PC-9 (cell line): ENCODE data around the gene MTMR4. TPM values are rescaled to one million over a fixed set of nuclear protein-coding genes. Genes with fewer than 3 reads are reported as not detected.

Source experiments
- BruUV-seq: library from RNA; stranded (reverse); fragments of 400-500 nt; replicated peaks from 2 replicates; lab custom pipeline; 2021; lab: Mats Ljungman, UMichigan
- CTCF ChIA-PET: fragments of 300-600 bp; sonication (Branson Sonifier 250); formaldehyde crosslinking; loops from one replicate; lab custom pipeline; 2022; ENCODE audit warnings: antibody characterized with exemption; lab: Charles Lee
- POLR2A ChIA-PET: fragments of 300-600 bp; sonication (Branson Sonifier 250); formaldehyde crosslinking; loops from one replicate; lab custom pipeline; 2022; ENCODE audit warnings: antibody characterized with exemption; ENCODE audit not compliant: unreplicated experiment; lab: Charles Lee
- DNase-seq, 2 experiments: peaks; one replicate each; pipeline versions ENCODE4 v3.0.0 to v3.0.0-alpha.2; 2015 to 2022; ENCODE audit warnings: mixed read lengths in 1 of 2
- H2AFZ ChIP-seq: fragments of 200-600 bp; sonication (generic); 2 replicates; pipeline ENCODE4 v1.8.1; 2017; ENCODE audit warnings: antibody characterized with exemption
- H3F3A ChIP-seq: fragments of 200-600 bp; sonication (generic); 2 replicates; pipeline ENCODE4 v1.8.1; 2017; ENCODE audit warnings: antibody characterized with exemption, mild to moderate bottlenecking, low read depth; ENCODE audit not compliant: insufficient read depth
- H3K27ac ChIP-seq: fragments of 200-600 bp; sonication (generic); 2 replicates; pipeline ENCODE4 v1.6.1; 2016; ENCODE audit warnings: mixed run types
- H3K27me3 ChIP-seq: fragments of 200-600 bp; sonication (generic); 2 replicates; pipeline ENCODE4 v1.6.1; 2016; ENCODE audit warnings: low read depth, mixed run types; ENCODE audit not compliant: insufficient read depth
- H3K36me3 ChIP-seq: fragments of 200-600 bp; sonication (generic); 2 replicates; pipeline ENCODE4 v1.6.1; 2016; ENCODE audit warnings: low read depth, mixed run types
- H3K4me1 ChIP-seq: fragments of 200-600 bp; sonication (generic); replicated peaks from 2 replicates; pipeline ENCODE4 v1.6.1; 2016; ENCODE audit warnings: mixed run types; ENCODE audit not compliant: insufficient read depth
- H3K4me2 ChIP-seq: fragments of 200-600 bp; sonication (generic); 2 replicates; pipeline ENCODE4 v1.6.1; 2017; ENCODE audit warnings: mixed run types
- H3K4me3 ChIP-seq: fragments of 200-600 bp; sonication (generic); 2 replicates; pipeline ENCODE4 v1.6.1; 2016; ENCODE audit warnings: mixed run types
- H3K79me2 ChIP-seq: fragments of 200-600 bp; sonication (generic); 2 replicates; pipeline ENCODE4 v1.6.1; 2017; ENCODE audit warnings: low read depth, mixed run types
- H3K9me2 ChIP-seq: fragments of 200-600 bp; sonication (generic); 2 replicates; pipeline ENCODE4 v1.8.1; 2017; ENCODE audit warnings: mild to moderate bottlenecking; ENCODE audit not compliant: insufficient read depth
- H3K9me3 ChIP-seq: fragments of 200-600 bp; sonication (generic); 2 replicates; pipeline ENCODE4 v1.8.1; 2016; ENCODE audit warnings: low read depth; ENCODE audit not compliant: insufficient read depth
- H4K20me1 ChIP-seq: fragments of 200-600 bp; sonication (generic); 2 replicates; pipeline ENCODE4 v1.8.1; 2017; ENCODE audit not compliant: insufficient read depth
- EZH2 ChIP-seq: fragments of 200-600 bp; sonication (generic); IDR thresholded peaks from 2 replicates; pipeline ENCODE4 v1.8.0; 2017; ENCODE audit warnings: antibody characterized with exemption, low read depth
- intact Hi-C: fragments of 100-400 bp; cut with micrococcal nuclease; formaldehyde crosslinking; loops from one replicate; pipeline ENCODE4 v1.10.0; 2022; ENCODE audit not compliant: unreplicated experiment
- total RNA-seq: library from RNA; stranded (reverse); gene quantifications from 2 replicates; pipeline ENCODE4 v1.2.3, GENCODE V29; 2021
- TF ChIP-seq, protein P1 (sequence below): fragments of 200-600 bp; sonication (generic); conservative IDR thresholded peaks from 2 replicates; pipeline ENCODE4 v1.6.1; 2017; ENCODE audit warnings: mixed run types, antibody characterized with exemption, mild to moderate bottlenecking, moderate library complexity

Gene MTMR4
- total RNA-seq, 1 experiment from 2014 or later = 35.1 TPM

GRCh38 chr17:58535431-58535830, 21.0 kb upstream of the MTMR4 start:
- Histone ChIP-seq H3K9me2 (no peaks in the 10 kb centered on the region), H3F3A (peaks cover 13% of the 10 kb centered on the region; the same call in 1 of the 2 replicates), H3K4me2 (peak overlapping the region; percentile 34), H3K4me1 (peaks cover 15% of the 10 kb centered on the region), H3K27me3 (peaks cover 21% of the 10 kb centered on the region), H3K79me2 (no peaks in the 10 kb centered on the region), H3K36me3 (no peaks in the 10 kb centered on the region), H3K27ac (no peak overlapping the region), H2AFZ (no peak overlapping the region), H4K20me1 (no peaks in the 10 kb centered on the region), H3K9me3 (no peaks in the 10 kb centered on the region), H3K4me3 (no peak overlapping the region)
- BruUV-seq = no TSS peak
- intact Hi-C loops = no loop called here
- TF ChIP-seq EZH2 = no peak
- TF ChIP-seq, protein P1, sequence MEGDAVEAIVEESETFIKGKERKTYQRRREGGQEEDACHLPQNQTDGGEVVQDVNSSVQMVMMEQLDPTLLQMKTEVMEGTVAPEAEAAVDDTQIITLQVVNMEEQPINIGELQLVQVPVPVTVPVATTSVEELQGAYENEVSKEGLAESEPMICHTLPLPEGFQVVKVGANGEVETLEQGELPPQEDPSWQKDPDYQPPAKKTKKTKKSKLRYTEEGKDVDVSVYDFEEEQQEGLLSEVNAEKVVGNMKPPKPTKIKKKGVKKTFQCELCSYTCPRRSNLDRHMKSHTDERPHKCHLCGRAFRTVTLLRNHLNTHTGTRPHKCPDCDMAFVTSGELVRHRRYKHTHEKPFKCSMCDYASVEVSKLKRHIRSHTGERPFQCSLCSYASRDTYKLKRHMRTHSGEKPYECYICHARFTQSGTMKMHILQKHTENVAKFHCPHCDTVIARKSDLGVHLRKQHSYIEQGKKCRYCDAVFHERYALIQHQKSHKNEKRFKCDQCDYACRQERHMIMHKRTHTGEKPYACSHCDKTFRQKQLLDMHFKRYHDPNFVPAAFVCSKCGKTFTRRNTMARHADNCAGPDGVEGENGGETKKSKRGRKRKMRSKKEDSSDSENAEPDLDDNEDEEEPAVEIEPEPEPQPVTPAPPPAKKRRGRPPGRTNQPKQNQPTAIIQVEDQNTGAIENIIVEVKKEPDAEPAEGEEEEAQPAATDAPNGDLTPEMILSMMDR = no peak
- ChIA-PET CTCF (interaction anchor here (0.5 to 0.6 kb wide), 2 partner anchors 8 to 130 kb away, joined by 3 read pairs; no protein-coding TSS in a partner anchor), POLR2A (interaction anchor here (0.6 to 1.0 kb wide), 3 partner anchors 17 to 96 kb away, joined by 4 to 17 read pairs (median 5); no protein-coding TSS in a partner anchor)
- DNase-seq = peak in 1 of 2 experiments; percentile 79

DNA sequence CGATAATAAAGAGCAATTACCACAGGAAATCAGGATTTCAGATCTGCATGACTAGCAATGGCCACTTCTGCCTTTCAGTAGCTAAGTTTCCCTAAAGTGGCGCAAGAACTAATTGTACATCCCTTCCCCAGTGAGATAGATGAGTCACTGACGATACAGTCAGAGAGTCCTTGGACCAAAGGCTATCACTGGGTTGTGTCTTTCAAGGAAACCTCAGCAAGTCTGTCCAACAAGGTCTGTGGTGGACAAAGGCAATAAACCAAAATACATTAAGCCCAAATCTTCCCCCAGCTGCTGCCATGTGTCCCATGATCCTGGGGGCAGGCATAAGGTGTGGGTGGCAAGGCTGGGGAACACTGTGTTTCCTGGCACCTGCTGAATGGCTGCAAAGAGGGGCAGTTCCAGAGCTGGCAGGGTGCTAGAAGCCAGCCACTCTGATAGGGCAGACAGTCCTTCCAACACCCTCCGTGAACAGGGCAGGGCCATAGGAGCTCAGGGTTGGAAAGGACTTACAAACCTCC, 20.5 kb upstream of the MTMR4 start:
- peaks cover 13% of the 10 kb centered on the region; the same call in 1 of the 2 replicates for H3F3A ChIP-seq

DNA sequence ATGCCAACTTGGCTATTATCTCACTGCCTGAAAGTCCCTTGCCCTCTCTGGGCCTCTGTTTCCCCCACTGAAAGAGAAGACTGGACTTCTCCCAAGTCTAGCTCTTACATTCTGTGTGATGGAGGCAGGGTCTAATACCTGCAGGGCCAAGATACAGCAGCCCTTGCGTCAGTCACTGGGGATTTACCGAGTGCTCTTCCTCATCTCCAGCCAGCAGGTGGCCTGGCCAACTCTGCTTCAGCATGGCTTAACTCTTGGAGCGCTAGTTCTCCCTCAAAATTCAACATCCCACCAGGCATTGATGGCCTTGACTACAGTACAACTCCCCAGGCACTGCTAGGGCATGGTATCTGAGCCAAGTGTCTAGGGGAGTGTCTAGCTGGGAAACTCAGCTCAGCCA, 19.9 kb upstream of the MTMR4 start:
- POLR2A ChIA-PET = interaction anchor here (0.6 kb wide), 1 partner anchor 145 kb away, joined by 4 read pairs; no protein-coding TSS in a partner anchor
- Histone ChIP-seq H3F3A (peaks cover 13% of the 10 kb centered on the region; the same call in 1 of the 2 replicates), H3K4me2 (no peak overlapping the region), H3K4me1 (peaks cover 15% of the 10 kb centered on the region), H3K79me2 (no peaks in the 10 kb centered on the region), H3K4me3 (no peak overlapping the region), H4K20me1 (no peaks in the 10 kb centered on the region), H2AFZ (no peak overlapping the region), H3K36me3 (no peaks in the 10 kb centered on the region), H3K9me2 (no peaks in the 10 kb centered on the region), H3K27ac (no peak overlapping the region), H3K9me3 (no peaks in the 10 kb centered on the region), H3K27me3 (peaks cover 21% of the 10 kb centered on the region)
- no peak for DNase-seq
- TF ChIP-seq, protein P1 = no peak
- no peak for TF ChIP-seq EZH2
- intact Hi-C loops = no loop called here
- CTCF ChIA-PET = interaction anchor here (0.7 to 1.1 kb wide), 2 partner anchors 15 to 51 kb away, joined by 3 to 6 read pairs; no protein-coding TSS in a partner anchor
- no TSS peak for BruUV-seq

More for the DNA sequence above, 20.5 kb upstream of the MTMR4 start:
- intact Hi-C loops = no loop called here
- CTCF ChIA-PET = interaction anchor here (0.6 to 1.1 kb wide), 3 partner anchors 16 to 130 kb away, joined by 3 to 6 read pairs (median 3); no protein-coding TSS in a partner anchor
- H2AFZ ChIP-seq = no peak overlapping the region
- no TSS peak for BruUV-seq
- peaks cover 21% of the 10 kb centered on the region for H3K27me3 ChIP-seq
- no peak overlapping the region for H3K27ac ChIP-seq
- no peak overlapping the region for H3K4me3 ChIP-seq
- peak overlapping the region; percentile 34 for H3K4me2 ChIP-seq
- no peaks in the 10 kb centered on the region for H3K36me3 ChIP-seq
- no peaks in the 10 kb centered on the region for H3K79me2 ChIP-seq
- peak in 1 of 2 experiments; percentile 66 for DNase-seq
- H3K9me3 ChIP-seq = no peaks in the 10 kb centered on the region
- POLR2A ChIA-PET = interaction anchor here (0.6 to 1.0 kb wide), 2 partner anchors 16 to 97 kb away, joined by 4 to 17 read pairs; no protein-coding TSS in a partner anchor
- no peaks in the 10 kb centered on the region for H4K20me1 ChIP-seq
- TF ChIP-seq, protein P1 = no peak
- no peak for TF ChIP-seq EZH2
- no peaks in the 10 kb centered on the region for H3K9me2 ChIP-seq
- H3K4me1 ChIP-seq = peaks cover 15% of the 10 kb centered on the region
